ENCODE results near the gene TAF10. TPM values are rescaled to one million over a fixed set of nuclear protein-coding genes. Genes with fewer than 3 reads are reported as not detected.
A peak's percentile ranks its signal among the peaks of the same experiment; 100 is the strongest.

Gene TAF10
- total and polyA plus RNA-seq, 5 experiments from 2014 or later: 107 to 332 (median 247) TPM

- ATAC-seq (no peak), DNase-seq (peak in 1 of 10 donors; percentile 13)
- peaks cover 0 to 10% (median 1%) of the 10 kb centered on the region in 4 donors for H3K4me1 Mint-ChIP-seq
- H3K9me3 Mint-ChIP-seq: no peaks in the 10 kb centered on the region
- peaks cover 0 to 19% (median 10%) of the 10 kb centered on the region in 3 donors for H3K36me3 Mint-ChIP-seq
- no peak overlapping the region for H3K4me3 Mint-ChIP-seq
- H3K27ac Mint-ChIP-seq: peak overlapping the region in 2 of 10 donors; percentile 9 to 67
- no peaks in the 10 kb centered on the region for H3K27me3 Mint-ChIP-seq
- POLR2A ChIA-PET: no interaction called here
These were observed 43.7 kb downstream of the TAF10 start for GRCh38 chr11:6568191-6568918.

GRCh38 chr11:6567371-6567745 lies 44.7 kb downstream of the TAF10 start:
- Mint-ChIP-seq H3K4me3 (no peak overlapping the region), H3K36me3 (peaks cover 2 to 23% (median 12%) of the 10 kb centered on the region in 3 donors), H3K4me1 (peaks cover 0 to 10% (median 1%) of the 10 kb centered on the region in 4 donors), H3K27ac (no peak overlapping the region), H3K27me3 (no peaks in the 10 kb centered on the region), H3K9me3 (no peaks in the 10 kb centered on the region)
- DNase-seq: peak in 1 of 10 donors; percentile 12
- ATAC-seq: no peak
- POLR2A ChIA-PET: no interaction called here

DNA sequence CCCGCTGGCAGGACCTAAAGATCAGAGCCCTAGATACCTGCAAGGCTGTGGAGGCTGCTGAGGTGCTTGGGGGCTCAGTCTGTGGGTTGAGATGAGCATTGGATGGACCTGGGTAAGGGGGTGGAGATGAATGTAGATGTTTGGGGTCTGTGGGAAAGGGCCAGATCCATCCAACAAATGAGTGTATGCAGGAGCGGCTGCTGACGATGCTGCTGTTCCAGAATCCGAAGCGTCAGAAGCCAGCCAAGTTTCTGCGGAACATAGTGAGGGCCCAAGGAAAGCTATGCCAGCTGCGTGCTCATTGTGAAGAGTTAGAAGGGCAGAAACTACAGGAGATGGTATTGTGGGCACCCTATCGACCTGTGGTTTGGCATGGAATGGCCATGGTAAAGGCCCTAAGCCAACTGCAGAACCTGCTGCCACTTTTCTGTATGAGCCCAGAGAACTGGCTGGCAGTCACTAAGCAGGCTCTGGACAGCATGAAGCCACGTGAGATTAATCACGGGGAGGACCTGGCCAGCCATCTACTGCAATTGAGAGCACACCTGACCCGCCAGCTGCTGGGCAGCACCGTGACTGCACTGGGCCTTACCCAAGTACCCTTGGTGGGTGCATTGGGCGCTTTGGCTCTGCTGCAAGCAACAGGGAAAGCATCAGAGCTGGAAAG lies 45.2 kb downstream of the TAF10 start:
- Mint-ChIP-seq H3K36me3 (peaks cover 6 to 26% (median 10%) of the 10 kb centered on the region in 3 donors), H3K9me3 (no peaks in the 10 kb centered on the region), H3K4me1 (peaks cover 0 to 10% (median 1%) of the 10 kb centered on the region in 4 donors), H3K27ac (peak overlapping the region in 2 of 10 donors; percentile 29 to 36), H3K4me3 (no peak overlapping the region), H3K27me3 (no peaks in the 10 kb centered on the region)
- DNase-seq: no peak
- POLR2A ChIA-PET: interaction anchor here (0.5 kb wide), 1 partner anchor 26 kb away, joined by 3 read pairs; no protein-coding TSS in a partner anchor
- no peak for ATAC-seq

GRCh38 chr11:6565988-6566703 lies 45.9 kb downstream of the TAF10 start:
- DNase-seq (peak in 1 of 10 donors; percentile 12), ATAC-seq (no peak)
- Mint-ChIP-seq H3K27ac (peak overlapping the region in 2 of 10 donors; percentile 29 to 36), H3K36me3 (peaks cover 9 to 30% (median 11%) of the 10 kb centered on the region in 3 donors), H3K9me3 (no peaks in the 10 kb centered on the region), H3K4me3 (no peak overlapping the region), H3K4me1 (peaks cover 0 to 8% (median 1%) of the 10 kb centered on the region in 4 donors), H3K27me3 (no peaks in the 10 kb centered on the region)
- POLR2A ChIA-PET: interaction anchor here (0.5 kb wide), 1 partner anchor 27 kb away, joined by 3 read pairs; no protein-coding TSS in a partner anchor

DNA sequence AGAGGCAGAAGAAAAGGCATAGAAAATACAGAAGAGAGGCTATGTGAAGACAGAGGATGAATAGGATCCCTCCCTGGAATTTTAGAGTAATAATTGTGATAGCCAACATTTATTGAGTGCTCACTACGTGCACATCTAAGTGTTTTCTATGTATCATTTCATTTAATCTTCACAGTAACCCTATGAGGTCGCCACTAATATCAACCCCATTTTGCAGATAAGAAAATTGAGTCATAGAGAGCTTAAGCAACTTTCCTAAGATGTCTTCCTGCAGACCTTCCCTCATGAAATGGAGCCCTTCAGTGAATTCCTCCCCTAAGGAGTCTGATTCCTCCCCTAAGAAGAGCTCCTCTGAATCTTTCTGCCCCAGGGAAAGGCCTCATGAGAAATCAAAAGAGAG lies 46.7 kb downstream of the TAF10 start:
- POLR2A ChIA-PET: no interaction called here
- H3K27me3 Mint-ChIP-seq: no peaks in the 10 kb centered on the region
- ATAC-seq: no peak

GRCh38 chr11:6563667-6564066 lies 48.3 kb downstream of the TAF10 start:
- Mint-ChIP-seq H3K4me1 (peaks cover 0 to 5% (median 0%) of the 10 kb centered on the region in 4 donors), H3K27ac (peak overlapping the region in 1 of 10 donors; percentile 12), H3K9me3 (no peaks in the 10 kb centered on the region), H3K27me3 (no peaks in the 10 kb centered on the region), H3K36me3 (peaks cover 11 to 47% (median 11%) of the 10 kb centered on the region in 3 donors), H3K4me3 (no peak overlapping the region)
- DNase-seq (peak in 1 of 10 donors; percentile 8), ATAC-seq (no peak)
- POLR2A ChIA-PET: no interaction called here

More for the DNA sequence above, 46.7 kb downstream of the TAF10 start:
- Mint-ChIP-seq H3K4me1 (peaks cover 0 to 8% (median 1%) of the 10 kb centered on the region in 4 donors), H3K27ac (peak overlapping the region in 2 of 10 donors; percentile 29 to 36), H3K4me3 (no peak overlapping the region), H3K36me3 (peaks cover 9 to 36% (median 11%) of the 10 kb centered on the region in 3 donors), H3K9me3 (no peaks in the 10 kb centered on the region)
- no peak for DNase-seq

DNA sequence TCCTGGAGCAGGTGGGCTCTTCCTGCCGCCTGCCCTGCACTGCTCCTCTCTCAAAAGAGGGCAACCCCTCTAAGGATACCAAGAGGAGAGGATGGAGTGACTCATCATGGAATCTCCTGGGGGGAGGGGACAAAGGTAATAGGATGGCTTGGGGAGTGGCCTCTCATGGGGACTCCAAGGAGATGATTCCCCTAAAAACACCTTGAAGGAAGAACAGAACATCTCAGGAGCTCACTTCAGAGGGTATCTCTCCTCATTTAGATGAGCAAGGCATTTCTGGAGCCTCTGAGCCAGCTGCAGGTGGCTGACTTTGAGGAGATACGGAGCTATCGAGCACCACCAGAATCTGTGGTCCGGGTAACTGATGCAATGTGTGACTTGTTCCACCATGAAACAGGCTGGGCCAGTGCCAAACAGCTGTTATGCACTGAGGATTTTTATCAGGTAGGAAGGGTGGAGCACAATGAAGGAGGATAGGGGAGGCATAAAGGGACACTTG lies 48.8 kb downstream of the TAF10 start:
- Mint-ChIP-seq H3K27ac (no peak overlapping the region), H3K4me1 (peaks cover 0 to 3% (median 0%) of the 10 kb centered on the region in 4 donors), H3K4me3 (no peak overlapping the region), H3K36me3 (peaks cover 11 to 47% (median 12%) of the 10 kb centered on the region in 3 donors), H3K27me3 (no peaks in the 10 kb centered on the region), H3K9me3 (no peaks in the 10 kb centered on the region)
- no peak for ATAC-seq
- DNase-seq: peak in 1 of 10 donors; percentile 10
- POLR2A ChIA-PET: no interaction called here

- H3K36me3 Mint-ChIP-seq: peaks cover 11 to 51% (median 11%) of the 10 kb centered on the region in 3 donors
- no peaks in the 10 kb centered on the region for H3K27me3 Mint-ChIP-seq
- DNase-seq: no peak
- no peak for ATAC-seq
- peaks cover 0 to 6% (median 1%) of the 10 kb centered on the region in 4 donors for H3K4me1 Mint-ChIP-seq
- POLR2A ChIA-PET: no interaction called here
- no peaks in the 10 kb centered on the region for H3K9me3 Mint-ChIP-seq
- H3K27ac Mint-ChIP-seq: peak overlapping the region in 1 of 10 donors; percentile 1
- no peak overlapping the region for H3K4me3 Mint-ChIP-seq
These were observed 50.7 kb downstream of the TAF10 start for GRCh38 chr11:6561288-6561687.

Other genes with a start within 250 kb of the TAF10 start
- 10 to 100 TPM; 54.8 to 62.0 TPM for gene SMPD1, start 221.7 kb downstream of the TAF10 start, total RNA-seq
- 10 to 100 TPM; 22.4 to 32.6 (median 31.7) TPM for gene SMPD1, start 221.7 kb downstream of the TAF10 start, polyA plus RNA-seq
- 100 to 1,000 TPM; 135 to 141 TPM for gene APBB1, start 193.1 kb downstream of the TAF10 start, total RNA-seq
- 100 to 1,000 TPM; 115 to 196 (median 146) TPM for gene APBB1, start 193.1 kb downstream of the TAF10 start, polyA plus RNA-seq
- gene HPX, start 171.2 kb downstream of the TAF10 start, total RNA-seq: 1 to 10 TPM; 1.6 to 1.7 TPM
- gene HPX, start 171.2 kb downstream of the TAF10 start, polyA plus RNA-seq: not detected
- gene TRIM3, start 138.3 kb downstream of the TAF10 start, total RNA-seq: 10 to 100 TPM; 20.7 to 25.9 TPM
- 1 to 10 TPM; 1.2 to 2.4 (median 1.8) TPM for gene TRIM3, start 138.3 kb downstream of the TAF10 start, polyA plus RNA-seq
- 10 to 100 TPM; 54.6 to 56.1 TPM for gene ARFIP2, start 130.9 kb downstream of the TAF10 start, total RNA-seq
- gene ARFIP2, start 130.9 kb downstream of the TAF10 start, polyA plus RNA-seq: 10 to 100 TPM; 31.1 to 43.8 (median 38.3) TPM
- 10 to 100 TPM; 69.2 to 71.5 TPM for gene TIMM10B, start 130.7 kb downstream of the TAF10 start, total RNA-seq
- 10 to 100 TPM; 30.5 to 42.7 (median 30.9) TPM for gene TIMM10B, start 130.7 kb downstream of the TAF10 start, polyA plus RNA-seq
- gene DNHD1, start 114.9 kb downstream of the TAF10 start, total RNA-seq: 10 to 100 TPM; 62.4 to 62.8 TPM
- 1 to 10 TPM; 1.0 to 1.9 (median 1.1) TPM for gene DNHD1, start 114.9 kb downstream of the TAF10 start, polyA plus RNA-seq
- 10 to 100 TPM; 35.3 to 35.7 TPM for gene RRP8, start 8.6 kb downstream of the TAF10 start, total RNA-seq
- gene RRP8, start 8.6 kb downstream of the TAF10 start, polyA plus RNA-seq: 10 to 100 TPM; 17.8 to 25.9 (median 20.9) TPM
- gene ILK, start 8.4 kb downstream of the TAF10 start, total RNA-seq: 10 to 100 TPM; 88.5 to 93.5 TPM
- 10 to 100 TPM; 63.7 to 72.5 (median 68.5) TPM for gene ILK, start 8.4 kb downstream of the TAF10 start, polyA plus RNA-seq
- 100 to 1,000 TPM; 130 TPM for gene TPP1, start 7.2 kb upstream of the TAF10 start, total RNA-seq
- gene TPP1, start 7.2 kb upstream of the TAF10 start, polyA plus RNA-seq: 100 to 1,000 TPM in 1 of 3 donors, 10 to 100 TPM in 2; 84.8 to 107 (median 85.1) TPM
- gene DCHS1, start 43.6 kb upstream of the TAF10 start, total RNA-seq: 10 to 100 TPM; 14.4 to 14.9 TPM
- gene DCHS1, start 43.6 kb upstream of the TAF10 start, polyA plus RNA-seq: 1 to 10 TPM; 2.2 to 6.1 (median 2.9) TPM
- gene MRPL17, start 71.1 kb upstream of the TAF10 start, total RNA-seq: 10 to 100 TPM; 27.5 to 30.1 TPM
- gene MRPL17, start 71.1 kb upstream of the TAF10 start, polyA plus RNA-seq: 10 to 100 TPM; 16.2 to 23.6 (median 16.5) TPM
- not detected for gene OR2AG2, start 159.8 kb upstream of the TAF10 start, total RNA-seq
- gene OR2AG2, start 159.8 kb upstream of the TAF10 start, polyA plus RNA-seq: not detected
- gene OR2AG1, start 170.8 kb upstream of the TAF10 start, total RNA-seq: not detected
- not detected for gene OR2AG1, start 170.8 kb upstream of the TAF10 start, polyA plus RNA-seq
- gene OR6A2, start 187.5 kb upstream of the TAF10 start, total RNA-seq: not detected
- gene OR6A2, start 187.5 kb upstream of the TAF10 start, polyA plus RNA-seq: not detected
- gene OR10A5, start 233.5 kb upstream of the TAF10 start, total RNA-seq: not detected
- gene OR10A5, start 233.5 kb upstream of the TAF10 start, polyA plus RNA-seq: not detected